Activated CD8-positive, alpha-beta memory T cell treated with anti-CD3 and anti-CD28 coated beads for 4 hours (primary cell): ENCODE measurements around the gene C4B.

ENCODE experiments used
- DNase-seq, 2 donors: peaks; one replicate each; pipeline ENCODE4 v3.0.0-alpha.2; 2020; ENCODE audit warnings: low read depth in 2 of 2

Gene C4B

GRCh38 chr6:32081168-32081990 is 66.8 kb downstream of the C4B start:
- DNase-seq, result no peak

- DNase-seq, result no peak
Measured at GRCh38 chr6:32082478-32082877, 67.9 kb downstream of the C4B start.

- no peak for DNase-seq
Measured at GRCh38 chr6:32082935-32083334, 68.3 kb downstream of the C4B start.

GRCh38 chr6:32083812-32084768 is 69.5 kb downstream of the C4B start:
- no peak for DNase-seq

GRCh38 chr6:32084780-32085179 is 70.2 kb downstream of the C4B start:
- DNase-seq, result no peak
